ENCODE measurements around the gene ANKRD11.

DNA sequence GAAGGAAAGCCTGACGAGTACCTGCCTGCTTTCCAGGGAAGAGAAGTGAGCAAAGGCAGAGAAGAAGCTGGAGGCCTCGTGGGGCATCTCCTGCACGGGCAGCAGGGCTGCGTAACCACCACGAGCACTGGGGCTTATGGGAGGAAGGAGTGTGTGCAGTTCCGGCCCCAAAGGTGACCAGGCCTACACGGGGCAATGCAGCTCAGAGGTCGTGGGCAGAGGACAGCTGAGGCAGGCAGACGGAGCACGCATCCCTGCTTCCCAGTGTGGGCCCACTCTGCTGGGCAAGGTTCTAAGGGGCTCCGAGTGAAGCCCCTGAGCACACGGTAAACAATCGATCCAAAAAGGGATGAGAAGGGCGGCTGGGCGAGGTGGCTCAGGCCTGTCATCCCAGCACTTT lies 109.7 kb downstream of the ANKRD11 start:
- TF ChIP-seq CTCF (IDR thresholded peaks at IDR 0.05; ENCODE audit: low read length) (no peak), EZH2 (optimal IDR thresholded peaks at IDR 0.05; ENCODE audit: low read depth, low read length) (no peak)

Data from MM.1S (cell line).